ENCODE measurements around the gene WBP11. TPM values are rescaled to one million over a fixed set of nuclear protein-coding genes. Genes with fewer than 3 reads are reported as not detected.

WBP11 gene
- total RNA-seq, 1 experiment from 2014 or later = 67.4 TPM

- Histone ChIP-seq H3K36me3 (ENCODE audit: control insufficient read depth in 1 of 2, insufficient read depth in 2 of 2, low read length in 2 of 2) (no peaks in the 10 kb centered on the region), H3K4me2 (ENCODE audit: low read length) (no peak overlapping the region), H3K9me2 (ENCODE audit: insufficient read depth) (no peaks in the 10 kb centered on the region), H3K9ac (ENCODE audit: low read length) (no peak overlapping the region), H3K4me3 (replicated peaks in 1 of 2; ENCODE audit: low read depth in 1 of 2, low read length in 2 of 2) (no peak overlapping the region), H3K27me3 (ENCODE audit: insufficient read depth, low read length) (no peaks in the 10 kb centered on the region), H3K9me3 (ENCODE audit: control insufficient read depth in 1 of 2, insufficient read depth in 1 of 2, low read depth in 1 of 2, low read length in 2 of 2) (no peaks in the 10 kb centered on the region), H2AFZ (ENCODE audit: low read depth, low read length, poor library complexity, severe bottlenecking) (no peak overlapping the region), H4K20me1 (ENCODE audit: insufficient read depth) (no peaks in the 10 kb centered on the region), H3K79me2 (ENCODE audit: insufficient read depth, low read length) (no peaks in the 10 kb centered on the region), H3K4me1 (ENCODE audit: control insufficient read depth in 1 of 2, insufficient read depth in 2 of 2, low read length in 2 of 2) (no peaks in the 10 kb centered on the region), H3K27ac (ENCODE audit: low read depth, low read length) (no peak overlapping the region)
- DNase-seq (ENCODE audit: low read depth, low spot score) = no peak
- BruUV-seq (replicated peaks) = no TSS peak
- intact Hi-C loops (cut with micrococcal nuclease) = loop anchor here (5.0 to 10.0 kb wide), 3 partner anchors 375 to 675 kb away; partner anchors contain the start of gene RERG
- ChIA-PET CTCF (no interaction called here), POLR2A (no interaction called here), RAD21 (ENCODE audit: low non-redundant PET in 1 of 2, low total read pairs in 2 of 2, uncharacterized antibody in 2 of 2, unreplicated experiment in 2 of 2) (no interaction called here)
- TF ChIP-seq ZFX (IDR thresholded peaks at IDR 0.05) (no peak), EZH2 (IDR thresholded peaks at IDR 0.05) (no peak), ATF3 (IDR thresholded peaks at IDR 0.05) (no peak)
- ATAC-seq = no peak
Measured at GRCh38 chr12:14849661-14850060, 46.4 kb upstream of the WBP11 start.

- no peaks in the 10 kb centered on the region for H3K27me3 ChIP-seq (ENCODE audit: insufficient read depth, low read length)
- POLR2A ChIA-PET = no interaction called here
- ATAC-seq (no peak), DNase-seq (ENCODE audit: low read depth, low spot score) (no peak)
- no peaks in the 10 kb centered on the region for H3K9me2 ChIP-seq (ENCODE audit: insufficient read depth)
- intact Hi-C loops (cut with micrococcal nuclease) = loop anchor here (5.0 to 10.0 kb wide), 3 partner anchors 378 to 678 kb away; partner anchors contain the start of gene RERG
- peaks cover 0 to 3% of the 10 kb centered on the region in 2 experiments; a peak in 2 of 4 replicates for H3K4me1 ChIP-seq (ENCODE audit: control insufficient read depth in 1 of 2, insufficient read depth in 2 of 2, low read length in 2 of 2)
- no peaks in the 10 kb centered on the region for H3K79me2 ChIP-seq (ENCODE audit: insufficient read depth, low read length)
- no peak overlapping the region for H2AFZ ChIP-seq (ENCODE audit: low read depth, low read length, poor library complexity, severe bottlenecking)
- no peak overlapping the region for H3K4me3 ChIP-seq (replicated peaks in 1 of 2; ENCODE audit: low read depth in 1 of 2, low read length in 2 of 2)
- H3K36me3 ChIP-seq (ENCODE audit: control insufficient read depth in 1 of 2, insufficient read depth in 2 of 2, low read length in 2 of 2) = no peaks in the 10 kb centered on the region
- H3K9me3 ChIP-seq (ENCODE audit: control insufficient read depth in 1 of 2, insufficient read depth in 1 of 2, low read depth in 1 of 2, low read length in 2 of 2) = no peaks in the 10 kb centered on the region
- no peak overlapping the region for H3K9ac ChIP-seq (ENCODE audit: low read length)
- TF ChIP-seq POLR2A (IDR thresholded peaks at IDR 0.05; ENCODE audit: borderline replicate concordance, extremely low read depth, insufficient read depth, insufficient read length) (no peak), TCF7L2 (IDR thresholded peaks at IDR 0.05; ENCODE audit: borderline replicate concordance, extremely low read depth, insufficient read depth, insufficient read length) (no peak), ZNF274 (IDR thresholded peaks at IDR 0.05; ENCODE audit: low read depth, low read length) (no peak), YY1 (IDR thresholded peaks at IDR 0.05; ENCODE audit: extremely low read depth, insufficient replicate concordance, low read depth, low read length) (no peak), FOSL1 (IDR thresholded peaks at IDR 0.05; ENCODE audit: low read depth) (no peak), EZH2 (IDR thresholded peaks at IDR 0.05) (no peak), ZBTB33 (IDR thresholded peaks at IDR 0.05; ENCODE audit: extremely low read depth, insufficient replicate concordance, low read length) (no peak), REST (IDR thresholded peaks at IDR 0.05; ENCODE audit: low read depth) (no peak), CEBPB (IDR thresholded peaks at IDR 0.05; ENCODE audit: low read depth) (no peak), RAD21 (IDR thresholded peaks at IDR 0.05; ENCODE audit: low read depth) (no peak), JUND (IDR thresholded peaks at IDR 0.05) (no peak)
- no peak overlapping the region for H3K27ac ChIP-seq (ENCODE audit: low read depth, low read length)
- no peaks in the 10 kb centered on the region for H4K20me1 ChIP-seq (ENCODE audit: insufficient read depth)
- CTCF ChIA-PET = interaction anchor here (1.1 to 2.6 kb wide), 2 partner anchors 90 to 148 kb away, joined by 3 to 12 read pairs; no protein-coding TSS in a partner anchor
- RAD21 ChIA-PET (ENCODE audit: low non-redundant PET in 1 of 2, low total read pairs in 2 of 2, uncharacterized antibody in 2 of 2, unreplicated experiment in 2 of 2) = interaction anchor here in 1 of 2 experiments (0.5 kb wide), 1 partner anchor 148 kb away, joined by 3 read pairs; no protein-coding TSS in a partner anchor
- no TSS peak for BruUV-seq (replicated peaks)
- H3K4me2 ChIP-seq (ENCODE audit: low read length) = no peak overlapping the region
Measured at GRCh38 chr12:14846876-14847580, 43.8 kb upstream of the WBP11 start.
